ENCODE data around the gene EIF4EBP3. TPM values are rescaled to one million over a fixed set of nuclear protein-coding genes. Genes with fewer than 3 reads are reported as not detected.

Gene EIF4EBP3
- total and polyA plus RNA-seq, 9 of the 15 experiments (the other 6 are each of a cell fraction or from before 2014, with no cell fraction given), result 1.3 to 7.5 (median 3.8) TPM

- TF ChIP-seq MYNN (IDR thresholded peaks at IDR 0.05) (no peak), MYNN (CRISPR knock-in tag; IDR thresholded peaks at IDR 0.05) (no peak), SMAD4 (CRISPR knock-in tag; conservative IDR thresholded peaks at IDR 0.05) (peak; percentile 85), NRF1 (conservative IDR thresholded peaks at IDR 0.05 in 1 of 2, IDR thresholded peaks at IDR 0.05 in 1 of 2) (peak; percentile 98 to 99), POLR2A (conservative IDR thresholded peaks at IDR 0.05) (peak; percentile 93), CREM (IDR thresholded peaks at IDR 0.05; ENCODE audit: low read depth) (peak; percentile 99), MGA (IDR thresholded peaks at IDR 0.05) (peak; percentile 98), ILK (tag; IDR thresholded peaks at IDR 0.05; ENCODE audit: borderline replicate concordance, low read depth) (no peak), PHB2 (IDR thresholded peaks at IDR 0.05; ENCODE audit: low read depth) (no peak), ZNF57 (CRISPR knock-in tag; IDR thresholded peaks at IDR 0.05) (no peak), RAD21 (CRISPR knock-in tag; conservative IDR thresholded peaks at IDR 0.05 in 1 of 2, IDR thresholded peaks at IDR 0.05 in 1 of 2) (0 out of 4 replicates have a peak, but pooled peaks of 1 of the 2 experiments have one; percentile 12), ZKSCAN8 (CRISPR knock-in tag; IDR thresholded peaks at IDR 0.05) (no peak; the same call in 1 of the 2 replicates), GTF2B (IDR thresholded peaks at IDR 0.05; ENCODE audit: extremely low read depth, insufficient read length) (no peak), TAF1 (IDR thresholded peaks at IDR 0.05; ENCODE audit: control insufficient read depth, extremely low read depth, insufficient read depth, low read length, severe bottlenecking) (peak; percentile 95), TFAM (CRISPR knock-in tag; conservative IDR thresholded peaks at IDR 0.05) (no peak), EP300 (IDR thresholded peaks at IDR 0.05; ENCODE audit: low read length) (peak; percentile 58), POLR3G (IDR thresholded peaks at IDR 0.05; ENCODE audit: extremely low read depth, insufficient read length, insufficient replicate concordance) (no peak)
Measured at GRCh38 chr5:140564196-140565023, 16.9 kb downstream of the EIF4EBP3 start, which contains the start of the genes APBB3 and SLC35A4 (continued).
